ENCODE results near the gene CCNL1.

DNA sequence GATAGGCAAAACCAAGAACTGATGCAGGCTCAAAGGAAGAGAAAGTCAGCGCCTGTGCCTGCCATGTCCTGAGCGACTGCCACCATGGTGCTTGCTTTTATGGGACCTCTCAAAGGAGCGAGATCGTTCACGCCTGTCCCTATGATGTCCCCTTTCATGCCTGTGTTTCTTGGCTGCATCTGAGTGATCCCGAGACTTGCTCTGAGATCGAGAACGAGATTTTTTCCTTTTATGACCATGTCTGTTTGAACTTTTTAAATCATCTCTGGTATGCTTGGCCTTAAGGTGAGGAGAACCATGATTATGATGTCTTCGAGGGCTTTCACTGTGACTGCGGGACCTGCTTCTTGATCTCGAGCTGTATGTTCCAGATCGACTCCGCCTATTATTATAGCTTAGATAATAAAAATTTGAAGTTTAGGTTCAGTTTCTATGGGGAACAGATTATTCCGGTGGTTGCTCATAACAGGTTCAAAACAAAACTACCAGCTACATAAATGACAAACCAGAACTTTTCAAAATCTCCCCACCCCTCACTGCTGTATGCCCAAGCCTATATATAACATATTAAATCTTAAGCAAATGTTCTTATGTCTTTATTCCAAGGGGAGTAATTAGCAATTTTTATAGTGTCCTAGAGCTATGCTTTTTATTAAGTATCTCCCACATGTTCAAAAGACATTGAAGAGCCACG is 11.6 kb downstream of the CCNL1 start:
- no peak for TF ChIP-seq EZH2 (IDR thresholded peaks at IDR 0.05; ENCODE audit: borderline replicate concordance, low read length)
- TF ChIP-seq, protein P1, sequence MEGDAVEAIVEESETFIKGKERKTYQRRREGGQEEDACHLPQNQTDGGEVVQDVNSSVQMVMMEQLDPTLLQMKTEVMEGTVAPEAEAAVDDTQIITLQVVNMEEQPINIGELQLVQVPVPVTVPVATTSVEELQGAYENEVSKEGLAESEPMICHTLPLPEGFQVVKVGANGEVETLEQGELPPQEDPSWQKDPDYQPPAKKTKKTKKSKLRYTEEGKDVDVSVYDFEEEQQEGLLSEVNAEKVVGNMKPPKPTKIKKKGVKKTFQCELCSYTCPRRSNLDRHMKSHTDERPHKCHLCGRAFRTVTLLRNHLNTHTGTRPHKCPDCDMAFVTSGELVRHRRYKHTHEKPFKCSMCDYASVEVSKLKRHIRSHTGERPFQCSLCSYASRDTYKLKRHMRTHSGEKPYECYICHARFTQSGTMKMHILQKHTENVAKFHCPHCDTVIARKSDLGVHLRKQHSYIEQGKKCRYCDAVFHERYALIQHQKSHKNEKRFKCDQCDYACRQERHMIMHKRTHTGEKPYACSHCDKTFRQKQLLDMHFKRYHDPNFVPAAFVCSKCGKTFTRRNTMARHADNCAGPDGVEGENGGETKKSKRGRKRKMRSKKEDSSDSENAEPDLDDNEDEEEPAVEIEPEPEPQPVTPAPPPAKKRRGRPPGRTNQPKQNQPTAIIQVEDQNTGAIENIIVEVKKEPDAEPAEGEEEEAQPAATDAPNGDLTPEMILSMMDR (IDR thresholded peaks at IDR 0.05; ENCODE audit: low read length) = no peak
